Measurements from ENCODE around the gene DDIAS.
"Not testable (repeated sequence)": the region's sequence is repeated elsewhere in the genome, so short reads cannot be mapped to it uniquely, and the experiment has no call there.

DNA sequence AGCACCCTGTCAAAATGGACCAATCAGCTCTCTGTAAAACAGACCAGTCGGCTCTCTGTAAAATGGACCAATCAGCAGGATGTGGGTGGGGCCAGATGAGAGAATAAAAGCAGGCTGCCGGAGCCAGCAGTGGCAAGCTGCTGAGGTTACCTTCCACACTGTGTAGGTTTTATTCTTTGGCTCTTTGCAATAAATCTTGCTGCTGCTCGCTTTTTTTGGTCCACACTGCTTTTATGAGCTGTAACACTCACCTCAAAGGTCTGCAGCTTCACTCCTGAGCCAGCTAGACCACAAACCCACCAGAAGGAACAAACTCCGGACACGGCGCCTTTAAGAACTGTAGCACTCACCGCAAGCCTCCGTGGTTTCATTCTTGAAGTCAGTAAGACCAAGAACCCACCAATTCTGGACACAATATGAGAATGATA lies 70.0 kb downstream of the DDIAS start:
- TF ChIP-seq POLR2A (IDR thresholded peaks at IDR 0.05), result not testable (repeated sequence)
- TF ChIP-seq, protein P1, sequence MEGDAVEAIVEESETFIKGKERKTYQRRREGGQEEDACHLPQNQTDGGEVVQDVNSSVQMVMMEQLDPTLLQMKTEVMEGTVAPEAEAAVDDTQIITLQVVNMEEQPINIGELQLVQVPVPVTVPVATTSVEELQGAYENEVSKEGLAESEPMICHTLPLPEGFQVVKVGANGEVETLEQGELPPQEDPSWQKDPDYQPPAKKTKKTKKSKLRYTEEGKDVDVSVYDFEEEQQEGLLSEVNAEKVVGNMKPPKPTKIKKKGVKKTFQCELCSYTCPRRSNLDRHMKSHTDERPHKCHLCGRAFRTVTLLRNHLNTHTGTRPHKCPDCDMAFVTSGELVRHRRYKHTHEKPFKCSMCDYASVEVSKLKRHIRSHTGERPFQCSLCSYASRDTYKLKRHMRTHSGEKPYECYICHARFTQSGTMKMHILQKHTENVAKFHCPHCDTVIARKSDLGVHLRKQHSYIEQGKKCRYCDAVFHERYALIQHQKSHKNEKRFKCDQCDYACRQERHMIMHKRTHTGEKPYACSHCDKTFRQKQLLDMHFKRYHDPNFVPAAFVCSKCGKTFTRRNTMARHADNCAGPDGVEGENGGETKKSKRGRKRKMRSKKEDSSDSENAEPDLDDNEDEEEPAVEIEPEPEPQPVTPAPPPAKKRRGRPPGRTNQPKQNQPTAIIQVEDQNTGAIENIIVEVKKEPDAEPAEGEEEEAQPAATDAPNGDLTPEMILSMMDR (IDR thresholded peaks at IDR 0.05), result not testable (repeated sequence)

Data from lower leg skin (tissue), 3 donors.